GM12878 (cell line): ENCODE data around the gene DPY19L1. TPM values are rescaled to one million over a fixed set of nuclear protein-coding genes. Genes with fewer than 3 reads are reported as not detected.

Experiments used
- FOS ChIP-seq: IDR thresholded peaks from 3 replicates; pipeline ENCODE4 v1.6.1; 2011; ENCODE audit warnings: borderline replicate concordance; ENCODE audit not compliant: insufficient read length; ENCODE audit errors: extremely low read depth
- FOXK2 ChIP-seq: fragments of 450-650 bp; IDR thresholded peaks from 2 replicates; pipeline ENCODE4 v1.6.1; 2017; ENCODE audit warnings: mild to moderate bottlenecking, moderate library complexity
- HDAC6 ChIP-seq: fragments of 200-600 bp; sonication (generic); IDR thresholded peaks from one replicate; pipeline ENCODE4 v1.8.0; 2017; ENCODE audit warnings: antibody characterized with exemption; ENCODE audit not compliant: unreplicated experiment
- IKZF2 ChIP-seq, 2 experiments: fragments of 450-650 bp; IDR thresholded peaks; 2 replicates each; pipeline ENCODE4 v1.6.1; 2017; ENCODE audit warnings: mild to moderate bottlenecking in 2 of 2, moderate library complexity in 2 of 2
- IRF4 ChIP-seq: IDR thresholded peaks from 2 replicates; pipeline ENCODE4 v1.6.1; 2011; ENCODE audit warnings: low read depth, low read length
- KLF5 ChIP-seq: fragments of 450-650 bp; IDR thresholded peaks from 2 replicates; pipeline ENCODE4 v1.6.1; 2014; ENCODE audit warnings: mild to moderate bottlenecking; ENCODE audit not compliant: partially characterized antibody
- NBN ChIP-seq: fragments of 450-650 bp; IDR thresholded peaks from 2 replicates; pipeline ENCODE4 v1.6.1; 2016
- NFYA ChIP-seq: IDR thresholded peaks from 2 replicates; pipeline ENCODE4 v1.6.1; 2011; ENCODE audit warnings: low read depth, mild to moderate bottlenecking, low read length, improper control_type of control experiment, borderline replicate concordance
- PAX8 ChIP-seq: fragments of 450-650 bp; IDR thresholded peaks from 2 replicates; pipeline ENCODE4 v1.6.1; 2017; ENCODE audit warnings: mild to moderate bottlenecking, moderate library complexity
- POLR2AphosphoS5 ChIP-seq: IDR thresholded peaks from 2 replicates; pipeline ENCODE4 v1.6.1; 2011; ENCODE audit warnings: mild to moderate bottlenecking, low read length, inconsistent platforms
- RBBP5 ChIP-seq: fragments of 200-600 bp; sonication (generic); conservative IDR thresholded peaks from 2 replicates; pipeline ENCODE4 v1.6.1; 2016
- SP1 ChIP-seq: IDR thresholded peaks from one replicate; pipeline ENCODE4 v1.6.1; 2011; ENCODE audit warnings: low read depth, low read length
- SPI1 ChIP-seq: IDR thresholded peaks from 2 replicates; pipeline ENCODE4 v1.6.1; 2011; ENCODE audit warnings: low read depth, mild to moderate bottlenecking, low read length, moderate library complexity, borderline replicate concordance; ENCODE audit not compliant: insufficient read depth
- SRF ChIP-seq, 2 experiments: IDR thresholded peaks; 2 replicates each; pipeline ENCODE4 v1.6.1; 2011; ENCODE audit warnings: low read depth in 2 of 2, low read length in 2 of 2, mild to moderate bottlenecking in 1 of 2, moderate library complexity in 1 of 2
- STAT3 ChIP-seq: IDR thresholded peaks from 2 replicates; pipeline ENCODE4 v1.6.1; 2011; ENCODE audit warnings: low read depth, low read length, improper control_type of control experiment
- YY1 ChIP-seq: IDR thresholded peaks from 2 replicates; pipeline ENCODE4 v1.6.1; 2011; ENCODE audit warnings: low read depth, mild to moderate bottlenecking, low read length
- ZNF207 ChIP-seq: fragments of 450-650 bp; IDR thresholded peaks from 2 replicates; pipeline ENCODE4 v1.6.1; 2014; ENCODE audit warnings: antibody characterized with exemption, mild to moderate bottlenecking, borderline replicate concordance
- polyA plus RNA-seq, 11 experiments: library from polyadenylated mRNA; depleted of rRNA in 4 of 11; unstranded in 6 of 11; stranded (reverse) in 5 of 11; fragments of >200 nt; fragmentation: Nextera tagmentation in 4 of 11; fragmentation: Illumina TruSeq in 1 of 11; extraction: Ambion mirVana in 4 of 11; extraction: Trizol in 1 of 11; gene quantifications; 1 replicate in 1 of 11; 2 replicates in 10 of 11; pipeline versions ENCODE4 v1.2.1 to v1.2.3, GENCODE V29; 2011 to 2016; ENCODE audit warnings: inconsistent platforms in 2 of 11, missing spikeins in 2 of 11, low read depth in 1 of 11
- total RNA-seq, 4 experiments: library from RNA; depleted of rRNA in 3 of 4; stranded (reverse); fragments of >200 nt in 3 of 4; fragmentation: Illumina TruSeq in 1 of 4; extraction: Trizol in 1 of 4; gene quantifications; 2 replicates each; pipeline versions ENCODE4 v1.2.1 to v1.2.3, GENCODE V29; 2013 to 2021
- TF ChIP-seq, protein P1 (sequence below), 3 experiments: IDR thresholded peaks in 2 of 3; conservative IDR thresholded peaks in 1 of 3; 2 replicates each; pipeline ENCODE4 v1.5.1; 2011; ENCODE audit warnings: low read depth in 3 of 3, low read length in 3 of 3, mild to moderate bottlenecking in 3 of 3, control low read depth in 2 of 3, moderate library complexity in 2 of 3, inconsistent platforms in 1 of 3, mixed read lengths in 1 of 3; ENCODE audit not compliant: control insufficient read depth in 2 of 3, insufficient read depth in 1 of 3; ENCODE audit errors: extremely low read depth in 1 of 3
- TF ChIP-seq, protein P2 (sequence below): IDR thresholded peaks from 2 replicates; pipeline ENCODE4 v1.6.1; 2012; ENCODE audit warnings: low read depth, low read length, improper control_type of control experiment
- TF ChIP-seq, protein P3 (sequence below): fragments of 150-350 bp; IDR thresholded peaks from 2 replicates; pipeline ENCODE4 v1.6.1; 2014; ENCODE audit warnings: mild to moderate bottlenecking, low read depth, low read length
- TF ChIP-seq, protein P4 (sequence below): fragments of 450-650 bp; IDR thresholded peaks from 2 replicates; pipeline ENCODE4 v1.6.1; 2018; ENCODE audit warnings: borderline replicate concordance, mild to moderate bottlenecking; ENCODE audit not compliant: partially characterized antibody

Gene DPY19L1
- total and polyA plus RNA-seq, 10 of the 15 experiments (the other 5 are each of a cell fraction or from before 2014, with no cell fraction given): 0.47 to 35.4 (median 3.8) TPM

DNA sequence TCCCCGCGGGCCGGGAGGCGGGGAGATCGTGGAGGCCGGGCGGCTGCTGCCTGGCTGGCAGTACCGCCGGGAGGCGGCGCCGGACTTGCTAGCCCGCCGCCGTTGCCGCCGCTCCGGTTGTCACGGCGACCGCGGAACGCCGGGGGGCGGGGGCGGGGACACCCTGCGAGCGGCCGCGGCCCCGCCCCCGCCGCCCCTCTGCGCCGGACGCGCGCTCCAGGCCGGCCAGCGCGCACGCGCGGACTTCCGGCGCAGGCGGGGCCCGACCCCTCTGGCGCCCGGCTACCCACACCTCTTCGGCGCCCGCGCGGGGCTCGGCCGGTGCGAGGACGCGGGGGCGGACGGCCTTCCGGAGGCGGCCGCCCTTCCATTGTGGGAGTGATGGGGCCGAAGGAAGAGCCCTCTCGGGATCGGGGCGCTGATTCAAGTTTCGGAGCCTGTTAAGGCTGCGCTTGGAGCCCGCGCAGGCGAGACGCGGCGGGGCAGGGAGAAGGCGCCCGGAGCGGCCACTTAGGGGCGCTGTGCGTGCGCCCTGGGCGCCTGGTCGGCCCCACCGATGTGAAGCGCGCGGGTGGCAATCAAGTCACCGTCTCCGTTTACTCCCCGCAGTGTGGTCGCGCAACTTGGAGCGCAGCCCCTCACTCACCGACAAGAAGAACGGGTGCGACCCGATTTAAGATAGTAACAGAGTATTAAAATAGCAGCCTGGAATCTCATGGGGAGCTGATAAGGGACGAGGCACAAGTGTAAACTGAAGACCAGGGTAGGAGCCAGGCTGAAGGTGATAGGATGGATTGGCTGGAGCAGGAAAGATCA, 449 bp upstream of the DPY19L1 start (continued):
- TF ChIP-seq POLR2AphosphoS5 (no peak), KLF5 (peak; percentile 56), PAX8 (no peak), SP1 (no peak), ZNF207 (peak; percentile 50; the same call in 1 of the 2 replicates), YY1 (no peak), IRF4 (no peak), HDAC6 (peak; percentile 64), STAT3 (no peak), NBN (peak; percentile 45; the same call in 1 of the 2 replicates), FOS (no peak), RBBP5 (no peak), FOXK2 (no peak), SRF (IDR thresholded peaks at IDR 0.05; ENCODE audit: low read depth in 2 of 2, low read length in 2 of 2) (no peak; a peak in 1 of 4 replicates), IKZF2 (IDR thresholded peaks at IDR 0.05) (peak in 1 of 2 experiments; percentile 21; a peak in 1 of 4 replicates), SPI1 (no peak), NFYA (no peak)
- TF ChIP-seq, protein P1, sequence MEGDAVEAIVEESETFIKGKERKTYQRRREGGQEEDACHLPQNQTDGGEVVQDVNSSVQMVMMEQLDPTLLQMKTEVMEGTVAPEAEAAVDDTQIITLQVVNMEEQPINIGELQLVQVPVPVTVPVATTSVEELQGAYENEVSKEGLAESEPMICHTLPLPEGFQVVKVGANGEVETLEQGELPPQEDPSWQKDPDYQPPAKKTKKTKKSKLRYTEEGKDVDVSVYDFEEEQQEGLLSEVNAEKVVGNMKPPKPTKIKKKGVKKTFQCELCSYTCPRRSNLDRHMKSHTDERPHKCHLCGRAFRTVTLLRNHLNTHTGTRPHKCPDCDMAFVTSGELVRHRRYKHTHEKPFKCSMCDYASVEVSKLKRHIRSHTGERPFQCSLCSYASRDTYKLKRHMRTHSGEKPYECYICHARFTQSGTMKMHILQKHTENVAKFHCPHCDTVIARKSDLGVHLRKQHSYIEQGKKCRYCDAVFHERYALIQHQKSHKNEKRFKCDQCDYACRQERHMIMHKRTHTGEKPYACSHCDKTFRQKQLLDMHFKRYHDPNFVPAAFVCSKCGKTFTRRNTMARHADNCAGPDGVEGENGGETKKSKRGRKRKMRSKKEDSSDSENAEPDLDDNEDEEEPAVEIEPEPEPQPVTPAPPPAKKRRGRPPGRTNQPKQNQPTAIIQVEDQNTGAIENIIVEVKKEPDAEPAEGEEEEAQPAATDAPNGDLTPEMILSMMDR (IDR thresholded peaks at IDR 0.05 in 2 of 3, conservative IDR thresholded peaks at IDR 0.05 in 1 of 3; ENCODE audit: control insufficient read depth in 2 of 3, extremely low read depth in 1 of 3, insufficient read depth in 1 of 3, low read depth in 3 of 3, low read length in 3 of 3): peak; percentile 76 to 78 (median 78)
- TF ChIP-seq, protein P2, sequence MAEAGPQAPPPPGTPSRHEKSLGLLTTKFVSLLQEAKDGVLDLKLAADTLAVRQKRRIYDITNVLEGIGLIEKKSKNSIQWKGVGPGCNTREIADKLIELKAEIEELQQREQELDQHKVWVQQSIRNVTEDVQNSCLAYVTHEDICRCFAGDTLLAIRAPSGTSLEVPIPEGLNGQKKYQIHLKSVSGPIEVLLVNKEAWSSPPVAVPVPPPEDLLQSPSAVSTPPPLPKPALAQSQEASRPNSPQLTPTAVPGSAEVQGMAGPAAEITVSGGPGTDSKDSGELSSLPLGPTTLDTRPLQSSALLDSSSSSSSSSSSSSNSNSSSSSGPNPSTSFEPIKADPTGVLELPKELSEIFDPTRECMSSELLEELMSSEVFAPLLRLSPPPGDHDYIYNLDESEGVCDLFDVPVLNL: no peak
- TF ChIP-seq, protein P3, sequence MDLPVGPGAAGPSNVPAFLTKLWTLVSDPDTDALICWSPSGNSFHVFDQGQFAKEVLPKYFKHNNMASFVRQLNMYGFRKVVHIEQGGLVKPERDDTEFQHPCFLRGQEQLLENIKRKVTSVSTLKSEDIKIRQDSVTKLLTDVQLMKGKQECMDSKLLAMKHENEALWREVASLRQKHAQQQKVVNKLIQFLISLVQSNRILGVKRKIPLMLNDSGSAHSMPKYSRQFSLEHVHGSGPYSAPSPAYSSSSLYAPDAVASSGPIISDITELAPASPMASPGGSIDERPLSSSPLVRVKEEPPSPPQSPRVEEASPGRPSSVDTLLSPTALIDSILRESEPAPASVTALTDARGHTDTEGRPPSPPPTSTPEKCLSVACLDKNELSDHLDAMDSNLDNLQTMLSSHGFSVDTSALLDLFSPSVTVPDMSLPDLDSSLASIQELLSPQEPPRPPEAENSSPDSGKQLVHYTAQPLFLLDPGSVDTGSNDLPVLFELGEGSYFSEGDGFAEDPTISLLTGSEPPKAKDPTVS: no peak
- TF ChIP-seq, protein P4, sequence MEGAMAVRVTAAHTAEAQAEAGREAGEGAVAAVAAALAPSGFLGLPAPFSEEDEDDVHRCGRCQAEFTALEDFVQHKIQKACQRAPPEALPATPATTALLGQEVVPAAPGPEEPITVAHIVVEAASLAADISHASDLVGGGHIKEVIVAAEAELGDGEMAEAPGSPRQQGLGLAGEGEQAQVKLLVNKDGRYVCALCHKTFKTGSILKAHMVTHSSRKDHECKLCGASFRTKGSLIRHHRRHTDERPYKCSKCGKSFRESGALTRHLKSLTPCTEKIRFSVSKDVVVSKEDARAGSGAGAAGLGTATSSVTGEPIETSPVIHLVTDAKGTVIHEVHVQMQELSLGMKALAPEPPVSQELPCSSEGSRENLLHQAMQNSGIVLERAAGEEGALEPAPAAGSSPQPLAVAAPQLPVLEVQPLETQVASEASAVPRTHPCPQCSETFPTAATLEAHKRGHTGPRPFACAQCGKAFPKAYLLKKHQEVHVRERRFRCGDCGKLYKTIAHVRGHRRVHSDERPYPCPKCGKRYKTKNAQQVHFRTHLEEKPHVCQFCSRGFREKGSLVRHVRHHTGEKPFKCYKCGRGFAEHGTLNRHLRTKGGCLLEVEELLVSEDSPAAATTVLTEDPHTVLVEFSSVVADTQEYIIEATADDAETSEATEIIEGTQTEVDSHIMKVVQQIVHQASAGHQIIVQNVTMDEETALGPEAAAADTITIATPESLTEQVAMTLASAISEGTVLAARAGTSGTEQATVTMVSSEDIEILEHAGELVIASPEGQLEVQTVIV: no peak
